Measurements from ENCODE around the gene PRKAA1. TPM values are rescaled to one million over a fixed set of nuclear protein-coding genes. Genes with fewer than 3 reads are reported as not detected.

Gene PRKAA1
- total RNA-seq, result 29.9 TPM
- long read RNA-seq, full-length matches to known transcripts, result 19 of 24 reads
- long read RNA-seq, partial matches to known transcripts, result 2 of 24 reads
- long read RNA-seq, other reads (novel, unspliced or antisense), result 3 of 24 reads

DNA sequence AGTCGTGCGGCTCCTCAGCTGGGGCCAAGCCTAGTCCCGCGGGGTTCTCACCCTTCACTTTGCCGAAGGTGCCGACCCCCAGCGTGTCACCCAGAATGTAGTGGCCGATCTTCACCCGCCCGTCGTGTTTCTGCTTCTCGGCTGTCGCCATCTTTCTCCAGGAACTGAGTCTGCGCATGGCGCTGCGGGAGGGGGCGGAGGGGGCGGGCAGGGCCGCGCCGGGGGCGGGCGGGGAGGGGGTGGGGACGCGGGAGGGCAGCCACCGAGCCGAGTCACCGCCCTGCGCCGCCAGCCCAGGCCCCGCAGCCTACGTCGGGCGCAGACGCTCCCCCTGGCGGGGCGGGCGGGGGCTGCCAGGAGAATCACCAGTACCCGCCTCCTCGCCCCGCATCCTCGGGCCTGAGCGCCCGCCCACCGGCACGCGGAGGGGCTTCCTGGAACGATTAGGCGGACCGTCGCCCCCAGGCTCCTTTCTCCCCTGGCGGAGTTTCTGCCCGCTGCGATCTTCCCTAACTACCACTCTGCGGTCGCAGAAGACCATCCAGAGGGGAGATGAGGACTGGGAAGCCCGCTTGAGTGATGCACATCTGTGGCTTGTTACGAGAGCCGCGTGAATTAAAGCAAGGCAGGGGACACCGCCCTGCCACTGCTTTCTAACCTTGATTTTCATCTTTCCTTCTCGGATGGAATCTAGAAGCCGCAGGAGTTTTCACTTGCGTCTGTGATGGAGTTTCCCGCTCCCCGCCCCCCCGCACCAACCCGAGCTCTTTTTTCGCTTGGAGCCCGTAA is at the start of gene PRKAA1:
PRKAA1 (minus strand) TSS at position 363 of the 789 bp plus-strand sequence; CDS start at position 178, 185 bp downstream.
- intact Hi-C loops (cut with DNase I), result no loop called here
- peak; percentile 96 for ATAC-seq (ENCODE audit: poor library complexity)
- DNase-seq, result peak; percentile 95

DNA sequence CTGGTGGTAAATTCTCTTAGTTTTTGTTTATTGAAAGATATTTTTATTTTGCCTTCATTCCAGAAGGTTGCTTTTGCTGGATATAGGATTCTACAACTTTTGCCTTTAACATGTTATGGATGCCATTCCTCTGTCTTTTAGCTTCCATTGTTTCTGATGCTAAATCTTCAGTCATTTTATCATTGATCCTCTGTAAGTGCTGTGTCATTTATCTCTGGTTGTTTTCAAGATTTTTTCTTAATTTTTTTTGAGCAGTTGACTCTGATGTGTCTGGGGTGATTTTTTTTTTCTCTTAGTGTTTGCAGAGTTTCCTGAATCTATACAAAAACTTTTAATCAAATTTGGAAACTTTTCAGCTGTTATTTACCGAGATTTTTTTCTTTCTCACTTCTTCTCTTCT is 49.4 kb upstream of the PRKAA1 start:
- intact Hi-C loops (cut with DNase I), result no loop called here
- DNase-seq (no peak), ATAC-seq (ENCODE audit: poor library complexity) (no peak)

DNA sequence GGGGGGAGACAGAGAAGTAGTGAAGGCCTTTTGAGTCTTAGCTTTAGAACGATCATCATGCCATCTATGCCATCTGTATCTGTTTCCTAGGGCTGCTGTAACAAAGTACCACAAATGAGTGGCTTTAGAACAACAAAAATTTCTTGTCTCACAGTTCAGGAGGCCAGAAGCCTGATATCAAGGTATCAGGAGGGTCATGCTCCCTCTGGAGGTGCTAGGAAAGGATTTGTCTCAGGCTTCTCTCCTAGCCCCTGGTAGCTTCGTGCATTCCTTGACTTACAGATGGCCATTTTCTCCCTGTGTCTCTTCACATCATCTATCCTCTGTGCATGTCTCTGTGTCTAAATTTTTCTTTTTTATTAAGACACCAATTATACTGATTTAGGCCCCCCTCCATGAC is 48.2 kb upstream of the PRKAA1 start:
- intact Hi-C loops (cut with DNase I), result no loop called here
- ATAC-seq (ENCODE audit: poor library complexity) (no peak), DNase-seq (no peak)

DNA sequence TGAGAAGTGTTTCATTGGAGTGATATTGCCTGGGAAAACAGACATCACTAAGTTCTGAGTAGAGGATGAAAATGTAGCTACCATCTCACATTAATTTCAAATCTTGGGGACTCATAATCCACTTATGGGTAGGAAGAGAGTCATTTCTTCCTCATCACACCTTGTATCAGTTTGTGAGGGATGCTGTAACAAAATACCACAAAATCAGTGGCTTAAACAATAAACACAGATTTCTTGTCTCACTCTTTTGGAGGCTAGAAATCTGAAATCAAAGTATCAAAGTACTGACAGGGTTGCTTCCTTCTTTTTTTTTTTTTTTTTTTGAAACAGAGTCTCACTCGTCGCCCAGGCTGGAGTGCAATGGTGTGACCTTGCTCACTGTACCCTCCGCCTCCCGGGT is 46.4 kb upstream of the PRKAA1 start:
- intact Hi-C loops (cut with DNase I), result no loop called here
- no peak for DNase-seq

DNA sequence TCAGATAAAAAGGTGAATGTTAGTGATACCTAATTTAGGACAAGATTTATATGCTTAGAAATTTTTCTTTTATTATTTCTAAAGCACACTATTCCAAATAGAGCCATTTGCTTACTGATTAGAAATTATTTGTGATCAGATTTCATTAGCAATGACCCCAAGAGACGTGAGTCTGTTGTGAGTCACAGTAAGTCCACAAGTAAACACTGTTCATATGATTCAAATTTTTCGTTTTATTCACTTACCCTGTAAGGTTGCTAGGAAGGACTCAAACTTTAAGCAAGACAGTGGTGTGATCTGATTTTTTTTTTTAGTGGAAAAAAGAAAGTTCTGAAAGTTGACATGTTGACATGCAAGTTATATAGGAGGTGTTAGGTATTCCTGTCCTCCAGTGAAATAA is 44.2 kb upstream of the PRKAA1 start:
- ATAC-seq (ENCODE audit: poor library complexity) (peak; percentile 33), DNase-seq (no peak)
- intact Hi-C loops (cut with DNase I), result no loop called here

More for the DNA sequence above, 46.4 kb upstream of the PRKAA1 start:
- ATAC-seq (ENCODE audit: poor library complexity), result no peak

DNA sequence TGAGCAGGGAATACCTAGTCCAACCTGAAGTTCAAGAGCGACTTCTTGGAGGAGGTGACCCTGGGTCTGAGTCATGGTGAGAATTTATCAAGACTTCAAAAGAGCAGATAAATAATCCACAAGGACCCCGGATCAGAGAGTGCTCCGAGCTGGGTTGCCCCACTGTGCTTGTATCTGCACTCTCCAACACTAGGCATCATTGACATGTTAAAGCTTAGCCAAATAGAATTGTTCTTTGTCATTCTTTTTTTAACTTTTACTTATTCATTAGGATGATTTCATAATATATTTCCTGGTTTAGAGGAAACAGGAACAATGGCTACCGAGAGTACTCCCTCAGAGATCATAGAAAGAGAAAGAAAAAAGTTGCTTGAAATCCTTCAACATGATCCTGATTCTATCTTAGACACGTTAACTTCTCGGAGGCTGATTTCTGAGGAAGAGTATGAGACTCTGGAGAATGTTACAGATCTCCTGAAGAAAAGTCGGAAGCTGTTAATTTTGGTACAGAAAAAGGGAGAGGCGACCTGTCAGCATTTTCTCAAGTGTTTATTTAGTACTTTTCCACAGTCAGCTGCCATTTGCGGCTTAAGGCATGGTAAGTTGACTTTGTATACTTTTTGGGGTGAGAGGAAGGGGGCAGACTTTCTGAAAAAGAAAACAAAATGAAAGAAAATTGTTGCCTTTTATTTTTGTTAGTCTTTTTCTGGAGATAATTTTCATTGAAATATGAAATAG is 43.1 kb upstream of the PRKAA1 start, which contains the start of gene CARD6:
CARD6 (plus strand) TSS at position 300 of the 738 bp plus-strand sequence; CDS start at position 316, 16 bp downstream.
- DNase-seq, result no peak
- intact Hi-C loops (cut with DNase I), result no loop called here
- ATAC-seq (ENCODE audit: poor library complexity), result peak; percentile 71

DNA sequence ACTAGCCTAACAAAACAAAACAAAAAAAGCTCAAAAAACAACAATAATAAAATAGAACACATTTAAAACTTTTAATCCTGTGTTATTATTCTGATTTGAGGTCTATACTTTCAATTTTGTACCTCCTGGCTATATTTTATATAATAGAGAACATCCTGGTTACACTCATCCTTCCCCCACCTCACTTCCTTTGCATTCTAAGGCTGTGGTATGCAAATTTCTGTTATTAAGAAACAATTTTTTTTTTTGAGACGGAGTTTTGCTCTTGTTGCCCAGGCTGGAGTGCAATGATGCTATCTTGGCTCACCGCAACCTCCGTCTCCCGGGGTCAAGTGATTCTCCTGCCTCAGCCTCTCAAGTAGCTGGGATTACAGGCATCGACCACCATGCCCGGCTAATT is 39.9 kb upstream of the PRKAA1 start:
- intact Hi-C loops (cut with DNase I), result loop anchor here (10.0 kb wide), 1 partner anchor 83 kb away; the partner anchor contains the start of gene TTC33
- no peak for DNase-seq
- no peak for ATAC-seq (ENCODE audit: poor library complexity)

DNA sequence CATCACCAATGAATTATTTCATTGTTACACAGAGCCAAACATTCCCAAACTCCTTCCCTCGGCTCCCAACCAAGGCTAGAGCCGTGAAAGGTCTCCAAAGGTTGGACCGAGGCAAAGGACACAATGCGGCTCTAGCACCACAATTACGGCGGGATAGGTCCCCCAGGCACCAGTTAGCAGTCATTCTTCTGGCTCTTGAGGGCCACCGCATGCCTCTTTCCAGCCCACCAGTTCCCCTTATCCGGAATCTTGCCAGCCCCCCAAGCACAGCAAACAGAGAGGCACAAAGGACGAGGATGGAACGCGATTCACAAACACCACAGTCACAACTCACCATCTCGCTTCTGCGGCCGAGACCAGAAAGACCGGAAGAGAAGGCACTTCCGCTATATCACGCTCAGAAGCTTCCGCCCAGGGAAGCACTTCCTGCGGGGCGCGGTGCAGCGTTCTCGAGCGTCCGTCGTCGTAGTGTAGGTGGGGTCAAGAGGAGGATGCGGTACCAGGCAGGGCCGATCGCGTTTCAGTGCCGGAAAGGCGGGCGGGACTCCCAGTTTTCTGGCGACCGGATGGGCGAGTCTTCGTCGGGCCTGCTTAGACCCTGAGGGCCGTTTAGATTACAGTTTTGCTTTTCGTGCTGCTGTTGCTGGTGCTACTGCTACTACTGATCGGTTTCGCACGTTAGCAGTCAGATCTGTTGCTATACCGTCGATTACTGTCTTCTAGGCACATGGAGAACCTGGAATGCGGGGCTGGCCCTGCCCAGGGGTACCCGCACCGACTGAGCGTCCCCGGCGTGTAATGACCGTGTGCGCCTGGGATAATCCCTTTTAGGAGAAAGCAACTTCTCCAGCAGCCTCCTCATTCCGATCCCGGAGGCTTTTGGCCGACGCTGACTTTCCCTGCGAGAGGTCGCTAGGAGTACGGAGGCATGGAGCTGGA is 36.9 kb upstream of the PRKAA1 start, which contains the start of gene RPL37:
RPL37 (minus strand) TSS at position 374 of the 939 bp plus-strand sequence; CDS start at position 337, 37 bp downstream.
- DNase-seq (peak; percentile 97), ATAC-seq (ENCODE audit: poor library complexity) (peak; percentile 100)
- intact Hi-C loops (cut with DNase I), result loop anchor here (10.0 kb wide), 1 partner anchor 80 kb away; the partner anchor contains the start of gene TTC33

DNA sequence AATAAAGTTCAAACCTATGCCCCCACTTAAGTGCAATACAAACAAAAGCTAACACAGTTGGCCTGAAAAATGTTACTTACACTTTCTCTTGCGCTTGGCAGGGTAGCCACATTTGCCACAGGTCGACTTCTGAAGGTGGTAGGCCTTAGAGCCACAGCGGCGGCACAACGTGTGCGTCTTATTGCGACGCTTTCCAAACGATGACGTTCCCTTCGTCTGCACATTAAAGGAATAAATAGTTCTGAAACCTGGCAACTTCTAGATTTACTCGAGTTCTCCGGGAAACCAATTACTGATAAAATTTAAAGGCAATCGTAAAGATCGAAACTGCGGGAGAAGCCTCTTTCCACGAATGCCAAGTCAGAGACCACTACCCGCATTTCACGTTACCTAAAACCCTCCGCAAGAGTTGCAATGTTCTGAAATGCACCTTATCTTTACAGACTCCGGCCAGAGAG is 36.2 kb upstream of the PRKAA1 start:
- DNase-seq, result no peak
- intact Hi-C loops (cut with DNase I), result loop anchor here (10.0 kb wide), 1 partner anchor 80 kb away; the partner anchor contains the start of gene TTC33
- no peak for ATAC-seq (ENCODE audit: poor library complexity)

DNA sequence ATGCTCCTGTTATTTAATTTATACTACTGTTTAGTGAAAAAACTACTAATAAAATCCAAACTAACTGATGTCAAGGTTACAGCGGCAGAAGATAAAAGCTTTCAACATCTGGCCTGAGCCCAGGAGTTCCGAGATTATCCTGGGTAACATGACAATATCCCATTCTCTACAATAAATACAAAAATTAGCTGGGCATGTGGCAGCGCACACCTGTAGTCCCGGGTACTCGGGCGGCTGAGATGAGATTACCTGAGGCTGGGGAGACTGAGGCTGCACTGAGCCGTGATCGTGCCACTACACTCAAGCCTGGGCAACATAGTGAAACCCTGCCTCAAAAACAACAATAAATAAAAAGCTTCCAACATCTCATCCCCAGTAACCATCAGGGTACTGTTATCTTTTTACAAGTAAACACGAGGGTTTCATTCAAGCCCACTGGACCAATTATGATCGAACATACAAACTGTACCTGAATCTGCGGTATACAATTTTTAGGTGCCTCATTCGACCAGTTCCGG is 35.6 kb upstream of the PRKAA1 start:
- DNase-seq, result no peak
- intact Hi-C loops (cut with DNase I), result loop anchor here (10.0 kb wide), 1 partner anchor 79 kb away; the partner anchor contains the start of gene TTC33
- no peak for ATAC-seq (ENCODE audit: poor library complexity)

DNA sequence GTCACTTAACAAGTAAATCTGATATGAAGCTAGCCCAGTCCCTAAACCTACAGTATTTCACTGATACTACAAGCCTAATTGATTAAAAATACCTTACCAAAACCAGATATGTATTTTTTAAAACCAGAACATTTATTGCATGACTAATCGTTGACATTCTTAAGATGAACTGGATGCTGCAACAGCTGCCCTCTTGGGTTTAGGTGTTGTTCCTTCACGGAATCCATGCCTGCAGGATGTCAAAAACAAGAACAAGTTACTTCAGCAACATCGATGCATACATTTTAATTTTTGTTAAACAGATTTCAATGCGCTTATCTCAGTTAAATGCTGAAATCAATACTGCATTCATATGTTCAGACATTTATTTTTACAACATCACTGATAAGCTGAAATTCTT is 34.2 kb upstream of the PRKAA1 start:
- intact Hi-C loops (cut with DNase I), result loop anchor here (10.0 kb wide), 1 partner anchor 78 kb away; the partner anchor contains the start of gene TTC33
- ATAC-seq (ENCODE audit: poor library complexity) (no peak), DNase-seq (no peak)

DNA sequence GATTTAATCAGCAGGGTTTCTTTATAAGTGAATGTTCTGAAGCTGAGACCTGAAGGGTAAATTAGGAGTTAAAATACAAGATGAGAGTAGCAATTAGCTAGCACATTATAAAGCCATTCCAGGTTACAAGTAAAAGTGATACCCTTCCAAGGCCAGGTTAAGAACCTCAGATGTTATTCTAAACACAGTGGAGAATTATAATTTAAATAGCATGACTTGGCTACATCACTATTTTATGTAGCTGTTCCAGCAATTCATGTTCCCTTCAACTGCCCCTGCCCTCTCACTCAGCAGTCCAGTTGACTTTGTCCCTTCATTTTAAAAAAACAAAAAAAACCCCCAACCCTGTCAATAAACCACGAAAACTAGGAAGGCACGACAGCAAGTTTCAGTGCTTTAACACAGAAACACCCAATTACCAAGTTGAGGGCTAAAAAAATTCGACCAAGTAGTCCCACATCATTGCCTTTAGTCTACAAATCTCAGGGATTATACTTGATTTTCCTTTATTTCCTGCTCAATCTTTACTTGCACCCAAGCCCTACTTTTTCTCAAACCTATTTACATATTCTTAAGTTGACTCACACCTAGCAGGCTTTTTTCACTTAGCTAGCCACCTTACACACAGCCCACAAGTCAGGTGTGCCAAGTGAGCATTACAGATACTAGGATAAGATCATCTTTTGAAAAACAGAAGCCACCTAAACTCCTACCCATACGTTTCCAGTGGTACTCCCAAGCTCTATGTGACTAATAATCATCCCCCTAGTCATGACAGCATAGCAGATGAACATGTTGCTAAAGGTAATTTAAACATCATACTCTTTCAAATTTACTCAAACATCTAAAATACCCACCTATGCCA is 33.4 kb upstream of the PRKAA1 start:
- ATAC-seq (ENCODE audit: poor library complexity) (no peak), DNase-seq (no peak)
- intact Hi-C loops (cut with DNase I), result loop anchor here (10.0 kb wide), 1 partner anchor 77 kb away; the partner anchor contains the start of gene TTC33

DNA sequence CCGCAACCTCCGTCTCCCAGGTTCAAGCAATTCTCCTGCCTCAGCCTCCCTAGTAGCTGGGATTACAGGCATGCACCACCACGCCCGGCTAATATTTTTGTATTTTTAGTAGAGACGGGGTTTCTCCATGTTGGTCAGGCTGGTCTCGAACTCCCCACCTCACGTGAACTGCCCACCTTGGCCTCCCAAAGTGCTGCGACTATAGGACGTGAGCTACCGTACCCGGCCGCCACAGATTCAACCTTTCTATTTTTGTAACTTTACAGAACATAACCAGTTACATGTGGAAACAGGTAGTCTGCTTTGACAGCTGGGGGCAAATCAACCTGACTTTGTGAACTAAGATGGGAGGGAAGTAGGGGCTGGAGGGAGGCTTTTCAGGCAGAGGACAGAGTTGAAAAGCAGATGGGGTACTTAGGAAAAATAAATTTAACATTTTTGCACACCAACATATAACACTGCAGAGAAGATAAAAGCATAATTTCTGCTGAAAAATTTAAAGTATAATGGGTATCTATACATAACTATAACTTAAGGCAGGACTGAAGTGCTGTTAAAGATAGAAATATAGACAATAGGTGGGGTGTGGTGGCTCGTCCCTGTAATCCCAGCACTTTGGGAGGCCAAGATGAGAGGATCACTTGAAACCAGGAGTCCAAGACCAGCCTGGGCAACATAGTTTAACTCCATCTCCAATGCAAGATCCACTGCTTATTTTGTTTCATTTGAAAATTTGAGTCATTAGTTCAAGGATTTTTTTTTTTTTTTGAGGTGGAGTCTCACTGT is 31.8 kb upstream of the PRKAA1 start:
- intact Hi-C loops (cut with DNase I), result loop anchor here (10.0 kb wide), 1 partner anchor 75 kb away; the partner anchor contains the start of gene TTC33
- ATAC-seq (ENCODE audit: poor library complexity) (no peak), DNase-seq (no peak)

DNA sequence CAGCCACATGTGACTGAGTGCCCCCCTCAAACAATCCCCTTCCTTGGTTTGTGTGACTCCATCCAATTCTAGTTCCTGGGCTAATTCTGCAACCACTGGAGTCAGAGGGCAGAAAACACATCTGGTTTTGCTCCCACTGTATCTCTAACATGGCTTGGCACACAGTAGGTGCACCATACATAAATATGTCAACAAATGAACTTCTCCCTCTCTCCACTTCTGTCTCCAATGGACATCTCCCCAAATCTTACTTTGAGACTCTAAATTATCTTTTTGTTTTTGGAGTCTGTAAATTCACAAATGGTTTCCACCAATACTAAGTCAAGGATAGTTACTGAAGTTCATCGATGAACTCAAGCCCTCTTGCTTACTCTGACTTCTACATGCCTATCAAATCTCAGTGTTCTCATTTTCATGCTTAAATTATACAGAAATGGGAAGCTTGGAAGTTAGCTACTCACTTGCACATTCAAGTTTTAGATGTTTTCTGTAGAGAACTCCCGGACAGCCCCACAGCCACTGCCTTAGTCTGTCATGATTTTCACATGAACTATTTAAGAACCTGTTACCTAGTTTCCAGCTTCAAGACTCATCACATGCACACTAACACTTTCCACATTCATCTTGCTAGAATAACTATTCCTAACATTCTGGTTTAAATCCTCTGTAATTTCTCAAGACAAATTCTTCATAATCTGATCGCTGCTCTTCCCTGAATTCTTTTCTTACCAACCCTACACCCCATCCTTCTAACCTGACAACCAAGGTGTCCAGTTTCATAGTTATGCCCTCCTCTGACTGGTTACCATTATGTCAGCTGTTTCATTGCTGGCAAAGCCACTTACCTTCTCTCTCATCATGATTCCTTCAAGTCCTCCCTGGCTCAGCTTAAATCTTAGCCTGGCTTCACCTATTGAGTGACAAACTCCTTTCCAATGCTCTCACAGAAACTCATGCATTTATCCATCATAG is 30.8 kb upstream of the PRKAA1 start:
- DNase-seq (no peak), ATAC-seq (ENCODE audit: poor library complexity) (no peak)
- intact Hi-C loops (cut with DNase I), result no loop called here
